T-cell (primary cell): ENCODE measurements around the gene SEZ6L. TPM values are rescaled to one million over a fixed set of nuclear protein-coding genes. Genes with fewer than 3 reads are reported as not detected.

Source experiments
- ATAC-seq, 4 experiments: fragments of 200-7000 bp in 3 of 4; fragments of 150-1000 bp in 1 of 4; cut with Tn5 transposase; replicated peaks in 1 of 4; 1 replicate in 3 of 4; 2 replicates in 1 of 4; pipeline ENCODE4 v1.10.0; 2021; ENCODE audit warnings: moderate library complexity in 3 of 4, mild to moderate bottlenecking in 2 of 4, moderate number of reproducible peaks in 1 of 4
- CTCF ChIA-PET, 2 donors: fragments of 300-600 bp; sonication (Branson Sonifier 250); formaldehyde crosslinking; loops; one replicate each; lab custom pipeline; 2022; ENCODE audit warnings: antibody characterized with exemption in 2 of 2; lab: Charles Lee
- POLR2A ChIA-PET, 2 donors: fragments of 300-600 bp; sonication (Branson Sonifier 250); formaldehyde crosslinking; loops; one replicate each; lab custom pipeline; 2022; ENCODE audit warnings: antibody characterized with exemption in 2 of 2; lab: Charles Lee
- DNase-seq, 35 experiments: peaks; one replicate each; pipeline versions ENCODE4 v3.0.0 to v3.0.0-alpha.2; 2013 to 2023
- H3K27ac ChIP-seq: one replicate; pipeline ENCODE4 v1.5.1; 2013; ENCODE audit warnings: low read length
- H3K27me3 ChIP-seq, 2 experiments: replicated peaks in 1 of 2; 1 replicate in 1 of 2; 2 replicates in 1 of 2; pipeline versions ENCODE4 v1.6.1 to v1.7.0; 2013; ENCODE audit warnings: low read length in 1 of 2, mixed read lengths in 1 of 2; ENCODE audit not compliant: control insufficient read depth in 2 of 2, insufficient read depth in 2 of 2; ENCODE audit errors: extremely low read depth in 1 of 2
- H3K36me3 ChIP-seq, 2 donors: 1 replicate in 1 of 2; 2 replicates in 1 of 2; pipeline versions ENCODE4 v1.6.1 to v1.7.0; 2013; ENCODE audit warnings: low read length in 1 of 2; ENCODE audit not compliant: control insufficient read depth in 2 of 2, insufficient read depth in 1 of 2; ENCODE audit errors: extremely low read depth in 1 of 2
- H3K4me1 ChIP-seq, 2 experiments: 1 replicate in 1 of 2; 2 replicates in 1 of 2; pipeline versions ENCODE4 v1.6.1 to v1.7.0; 2013; ENCODE audit warnings: low read length in 2 of 2, mixed read lengths in 1 of 2; ENCODE audit not compliant: insufficient read depth in 2 of 2, control insufficient read depth in 1 of 2; ENCODE audit errors: extremely low read depth in 1 of 2
- H3K4me3 ChIP-seq, 2 donors: 1 replicate in 1 of 2; 2 replicates in 1 of 2; pipeline versions ENCODE4 v1.5.1 to v1.7.0; 2013; ENCODE audit warnings: mild to moderate bottlenecking in 2 of 2, low read length in 1 of 2, moderate library complexity in 1 of 2; ENCODE audit not compliant: control insufficient read depth in 1 of 2; ENCODE audit errors: extremely low read depth in 1 of 2
- H3K9me3 ChIP-seq: 2 replicates; pipeline ENCODE4 v1.7.0; 2013
- H3K27ac Mint-ChIP-seq, 2 donors: one replicate each; pipeline ENCODE4 v1.8.0; 2020 to 2021; ENCODE audit warnings: mild to moderate bottlenecking in 2 of 2, mixed read lengths in 2 of 2
- H3K27me3 Mint-ChIP-seq, 2 donors: one replicate each; pipeline ENCODE4 v1.8.0; 2021 to 2022; ENCODE audit warnings: mixed read lengths in 2 of 2
- H3K36me3 Mint-ChIP-seq: one replicate; pipeline ENCODE4 v1.8.0; 2021; ENCODE audit warnings: mixed read lengths
- H3K4me1 Mint-ChIP-seq, 3 donors: one replicate each; pipeline ENCODE4 v1.8.0; 2020 to 2022; ENCODE audit warnings: mixed read lengths in 3 of 3, mild to moderate bottlenecking in 1 of 3
- H3K4me3 Mint-ChIP-seq, 3 donors: one replicate each; pipeline ENCODE4 v1.8.0; 2020 to 2022; ENCODE audit warnings: mild to moderate bottlenecking in 3 of 3, mixed read lengths in 3 of 3, moderate library complexity in 3 of 3
- H3K9me3 Mint-ChIP-seq, 3 donors: one replicate each; pipeline ENCODE4 v1.8.0; 2020 to 2022; ENCODE audit warnings: mixed read lengths in 3 of 3
- WGBS: methylation state at CpG from one replicate; pipeline ENCODE4 v1.1.5; 2013; ENCODE audit warnings: missing lambda C conversion rate; ENCODE audit not compliant: insufficient coverage; 5-methylcytosine and 5-hydroxymethylcytosine counted together
- total RNA-seq, 35 experiments: library from RNA in 6 of 35; stranded (reverse) in 6 of 35; fragments of 120-200 nt in 1 of 35; gene quantifications; one replicate each; pipeline versions ENCODE4 v1.2.1 to v1.2.4 and lab custom pipeline; 2013 to 2026

SEZ6L gene
- total RNA-seq, 5 donors from 2014 or later (not counting 1 experiment from before 2014, with no cell fraction given): not detected

DNA sequence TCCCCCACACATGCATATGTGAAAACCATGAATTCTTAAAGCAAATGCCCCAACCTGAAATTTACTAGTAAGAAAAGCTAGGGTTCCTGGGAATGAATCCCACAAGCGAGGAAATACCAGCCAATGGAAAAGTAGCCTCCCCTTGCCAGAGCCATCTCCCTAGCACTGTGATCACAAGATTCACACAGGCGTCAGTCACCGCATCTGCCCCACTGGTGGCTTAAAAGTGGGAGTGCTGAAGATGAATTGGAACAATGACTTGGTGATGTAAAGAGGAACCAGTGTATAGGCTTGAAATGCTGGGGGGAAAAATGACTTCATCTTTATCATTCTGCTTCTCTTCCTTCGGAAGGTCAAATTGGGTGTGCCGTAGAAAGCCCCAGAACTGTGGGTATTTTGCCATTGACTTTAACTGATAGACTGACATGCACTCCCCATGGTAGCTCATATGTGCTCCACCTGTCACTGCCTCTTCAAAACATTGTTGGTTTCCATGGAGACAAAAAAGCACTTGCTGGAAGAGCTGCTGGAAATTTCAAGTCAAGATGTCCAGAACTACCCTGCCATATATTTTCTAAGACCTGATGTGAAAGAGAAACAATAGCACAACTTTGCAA is 240.6 kb downstream of the SEZ6L start:
- Mint-ChIP-seq H3K27me3 (peaks cover 3 to 8% of the 10 kb centered on the region in 2 donors), H3K9me3 (no peaks in the 10 kb centered on the region), H3K36me3 (no peaks in the 10 kb centered on the region), H3K4me3 (no peak overlapping the region), H3K4me1 (peaks cover 0 to under 1% (median 0%) of the 10 kb centered on the region in 3 donors), H3K27ac (no peak overlapping the region)
- POLR2A ChIA-PET: no interaction called here
- no CpG with 5 or more reads among the region's 5 CpGs for WGBS
- H3K27me3 ChIP-seq: peaks cover 0 to 19% of the 10 kb centered on the region in 2 experiments
- DNase-seq (no peak), ATAC-seq (no peak)
- no peaks in the 10 kb centered on the region for H3K4me1 ChIP-seq
- CTCF ChIA-PET: interaction anchor here in 1 of 2 donors (0.8 kb wide), 1 partner anchor 12 kb away, joined by 3 read pairs; no protein-coding TSS in a partner anchor
- H3K9me3 ChIP-seq: no peaks in the 10 kb centered on the region
- H3K36me3 ChIP-seq: no peaks in the 10 kb centered on the region
- H3K4me3 ChIP-seq: no peak overlapping the region
- H3K27ac ChIP-seq: no peak overlapping the region

DNA sequence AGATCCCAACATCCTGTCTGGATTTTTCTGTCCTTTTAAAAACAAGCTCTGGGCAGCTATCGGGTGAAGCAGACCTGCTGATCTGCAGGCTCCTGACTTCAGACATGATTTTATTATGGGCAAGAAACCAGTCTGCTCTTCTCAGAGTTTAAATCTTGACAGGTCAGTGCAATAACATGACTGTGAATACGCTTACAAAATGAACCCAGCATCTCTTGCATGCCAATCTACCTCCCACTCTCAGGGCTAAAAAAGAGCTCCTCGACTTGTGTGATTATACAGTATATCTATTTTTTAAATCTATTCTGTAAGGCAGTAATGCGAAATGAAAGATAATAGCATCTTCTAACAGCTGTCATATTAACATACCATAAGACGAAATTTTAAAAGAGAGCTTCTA is 241.1 kb downstream of the SEZ6L start:
- Mint-ChIP-seq H3K27me3 (peaks cover 1 to 7% of the 10 kb centered on the region in 2 donors), H3K27ac (no peak overlapping the region), H3K4me3 (no peak overlapping the region), H3K36me3 (no peaks in the 10 kb centered on the region), H3K9me3 (no peaks in the 10 kb centered on the region), H3K4me1 (no peaks in the 10 kb centered on the region)
- ChIA-PET POLR2A (no interaction called here), CTCF (interaction anchor here in 1 of 2 donors (0.8 kb wide), 1 partner anchor 13 kb away, joined by 3 read pairs; no protein-coding TSS in a partner anchor)
- Histone ChIP-seq H3K36me3 (no peaks in the 10 kb centered on the region), H3K27me3 (peaks cover 0 to 15% of the 10 kb centered on the region in 2 experiments), H3K27ac (no peak overlapping the region), H3K4me3 (no peak overlapping the region), H3K9me3 (no peaks in the 10 kb centered on the region), H3K4me1 (no peaks in the 10 kb centered on the region)
- 89% methylated on average over 1 of the region's 5 CpGs for WGBS
- ATAC-seq (no peak), DNase-seq (no peak)

DNA sequence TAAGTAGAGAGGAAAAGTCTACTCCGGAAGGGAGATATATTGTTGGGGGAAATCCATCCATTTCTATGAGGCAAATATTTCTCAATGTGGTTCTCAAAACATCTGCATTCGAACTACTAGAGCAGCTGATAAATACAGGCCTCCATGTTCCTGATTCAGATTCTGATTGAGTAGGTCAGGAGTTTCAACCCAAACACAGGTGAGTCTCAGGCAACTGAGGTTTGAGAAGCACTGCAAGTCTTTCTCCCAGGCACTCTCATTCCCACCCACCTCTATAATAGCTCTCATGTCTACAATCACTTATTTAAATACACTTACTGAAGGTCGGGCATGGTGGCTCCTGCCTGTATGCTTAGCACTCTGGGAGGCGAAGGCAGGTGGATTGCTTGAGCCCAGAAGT is 245.1 kb downstream of the SEZ6L start:
- Mint-ChIP-seq H3K4me3 (no peak overlapping the region), H3K27me3 (peaks cover 3 to 17% of the 10 kb centered on the region in 2 donors), H3K9me3 (no peaks in the 10 kb centered on the region), H3K4me1 (no peaks in the 10 kb centered on the region), H3K27ac (no peak overlapping the region), H3K36me3 (no peaks in the 10 kb centered on the region)
- WGBS: no CpG with 5 or more reads among the region's 4 CpGs
- H3K27me3 ChIP-seq: peaks cover 2 to 15% of the 10 kb centered on the region in 2 experiments
- ChIA-PET CTCF (no interaction called here), POLR2A (no interaction called here)
- H3K9me3 ChIP-seq: no peaks in the 10 kb centered on the region
- H3K4me1 ChIP-seq: no peaks in the 10 kb centered on the region
- no peak overlapping the region for H3K27ac ChIP-seq
- no peak for ATAC-seq
- no peaks in the 10 kb centered on the region for H3K36me3 ChIP-seq
- H3K4me3 ChIP-seq: no peak overlapping the region
- no peak for DNase-seq

DNA sequence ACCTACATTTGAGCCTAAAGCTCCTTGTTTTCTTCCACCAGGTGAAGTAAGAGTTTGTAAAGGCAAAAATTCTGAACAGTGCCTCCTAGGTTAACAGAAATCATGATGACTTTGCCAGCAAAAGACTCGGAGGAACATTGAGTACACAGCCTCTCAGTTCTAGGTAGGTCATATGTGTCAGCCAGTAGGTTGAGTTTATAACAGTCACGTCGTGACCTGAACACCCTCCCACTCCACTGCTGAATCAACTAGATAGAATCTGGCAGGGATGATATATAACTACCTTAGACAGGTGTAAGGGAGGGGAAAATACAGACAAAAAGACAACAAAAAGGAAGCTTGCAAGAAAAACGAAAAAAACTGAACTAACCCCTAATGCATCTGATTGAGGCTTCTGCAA is 247.0 kb downstream of the SEZ6L start:
- Histone ChIP-seq H3K27me3 (peaks cover 2 to 14% of the 10 kb centered on the region in 2 experiments), H3K36me3 (no peaks in the 10 kb centered on the region), H3K9me3 (no peaks in the 10 kb centered on the region), H3K4me1 (no peaks in the 10 kb centered on the region), H3K27ac (no peak overlapping the region), H3K4me3 (no peak overlapping the region)
- POLR2A ChIA-PET: no interaction called here
- CTCF ChIA-PET: interaction anchor here (0.5 to 1.0 kb wide), 2 partner anchors 49 to 1565 kb away, joined by 3 to 12 read pairs; no protein-coding TSS in a partner anchor
- Mint-ChIP-seq H3K4me1 (no peaks in the 10 kb centered on the region), H3K36me3 (no peaks in the 10 kb centered on the region), H3K27ac (no peak overlapping the region), H3K4me3 (no peak overlapping the region), H3K9me3 (no peaks in the 10 kb centered on the region), H3K27me3 (peaks cover 3 to 10% of the 10 kb centered on the region in 2 donors)
- DNase-seq: no peak
- no CpG with 5 or more reads among the region's 4 CpGs for WGBS
- no peak for ATAC-seq

DNA sequence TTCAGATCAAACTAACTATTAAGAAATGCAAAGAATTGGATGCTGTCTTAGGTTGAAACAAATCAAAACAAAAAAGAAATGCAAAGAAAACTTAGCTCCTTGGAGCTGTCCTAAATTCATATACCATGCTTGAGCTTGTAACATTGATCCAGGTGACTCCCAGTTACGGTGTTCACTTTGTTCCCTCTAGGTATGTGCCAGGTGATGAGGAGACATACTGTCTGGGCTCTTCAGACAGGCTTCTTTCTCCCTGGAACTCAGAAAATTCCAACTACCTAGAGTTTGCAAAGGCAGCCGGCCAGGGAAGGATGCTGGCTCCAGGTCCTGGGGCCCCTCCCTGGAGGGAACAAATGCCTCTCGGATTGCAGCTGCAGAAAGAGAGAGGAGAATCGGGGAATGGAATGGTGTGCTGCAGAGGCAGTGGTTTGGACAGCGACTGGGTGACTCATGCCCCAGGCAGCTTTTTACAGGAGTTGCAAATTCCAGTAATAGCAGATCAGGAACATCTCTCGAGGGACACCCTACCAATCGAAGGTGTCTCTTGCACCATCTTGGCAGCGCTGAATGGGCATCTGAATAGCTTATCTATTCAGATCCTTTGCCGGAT is 247.5 kb downstream of the SEZ6L start:
- H3K4me1 Mint-ChIP-seq: no peaks in the 10 kb centered on the region
- H3K36me3 Mint-ChIP-seq: no peaks in the 10 kb centered on the region
- DNase-seq (no peak), ATAC-seq (no peak)
- no peaks in the 10 kb centered on the region for H3K9me3 Mint-ChIP-seq
- WGBS: 80% methylated on average over 5 of the region's 9 CpGs
- H3K9me3 ChIP-seq: no peaks in the 10 kb centered on the region
- ChIA-PET POLR2A (no interaction called here), CTCF (interaction anchor here (0.5 to 1.0 kb wide), 2 partner anchors 50 to 1566 kb away, joined by 3 to 12 read pairs; no protein-coding TSS in a partner anchor)
- no peak overlapping the region for H3K4me3 ChIP-seq
- peaks cover 3 to 10% of the 10 kb centered on the region in 2 donors for H3K27me3 Mint-ChIP-seq
- H3K27ac ChIP-seq: no peak overlapping the region
- no peak overlapping the region for H3K4me3 Mint-ChIP-seq
- no peak overlapping the region for H3K27ac Mint-ChIP-seq
- H3K4me1 ChIP-seq: no peaks in the 10 kb centered on the region
- no peaks in the 10 kb centered on the region for H3K36me3 ChIP-seq
- peaks cover 2 to 9% of the 10 kb centered on the region in 2 experiments for H3K27me3 ChIP-seq

DNA sequence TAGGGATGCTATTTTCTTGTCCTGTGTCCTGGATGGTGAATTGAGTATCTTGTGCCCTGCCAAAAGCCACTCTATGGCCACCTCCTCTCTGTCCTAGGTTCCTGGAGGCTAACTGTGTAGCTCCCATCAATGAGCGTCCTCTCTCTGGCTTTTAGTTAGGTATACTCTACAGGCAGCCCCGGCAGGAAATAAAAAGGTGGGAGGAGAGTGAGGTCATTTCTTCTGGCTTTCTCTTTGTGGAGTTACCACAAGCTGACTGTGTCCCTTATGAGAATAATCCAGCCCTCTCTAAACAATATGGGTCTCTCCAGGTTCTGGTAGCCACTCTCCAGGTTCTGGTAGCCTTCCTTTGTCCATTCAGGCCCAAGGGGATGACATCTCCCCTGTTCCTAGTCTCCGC is 248.1 kb downstream of the SEZ6L start:
- no peaks in the 10 kb centered on the region for H3K36me3 Mint-ChIP-seq
- no peak overlapping the region for H3K4me3 Mint-ChIP-seq
- DNase-seq (no peak), ATAC-seq (no peak)
- peaks cover 3 to 10% of the 10 kb centered on the region in 2 donors for H3K27me3 Mint-ChIP-seq
- Histone ChIP-seq H3K9me3 (no peaks in the 10 kb centered on the region), H3K36me3 (no peaks in the 10 kb centered on the region), H3K4me1 (no peaks in the 10 kb centered on the region), H3K27me3 (peaks cover 2 to 9% of the 10 kb centered on the region in 2 experiments), H3K27ac (no peak overlapping the region), H3K4me3 (no peak overlapping the region)
- ChIA-PET POLR2A (no interaction called here), CTCF (no interaction called here)
- H3K9me3 Mint-ChIP-seq: peaks cover 0 to under 1% (median 0%) of the 10 kb centered on the region in 3 donors
- 100% methylated on average over 1 of the region's 3 CpGs for WGBS
- no peak overlapping the region for H3K27ac Mint-ChIP-seq
- no peaks in the 10 kb centered on the region for H3K4me1 Mint-ChIP-seq
